K562 (cell line): ENCODE measurements around the gene ZKSCAN3. TPM values are rescaled to one million over a fixed set of nuclear protein-coding genes. Genes with fewer than 3 reads are reported as not detected.

Source experiments
- ATAC-seq: fragments of 200-7000 bp; cut with Tn5 transposase; 3 replicates; pipeline ENCODE4 v1.9.1; 2020; ENCODE audit warnings: moderate library complexity
- BruUV-seq: library from RNA; stranded (reverse); fragments of 400-500 nt; replicated peaks from 2 replicates; lab custom pipeline; 2021; lab: Mats Ljungman, UMichigan
- CTCF ChIA-PET: fragments of 300-600 bp; formaldehyde crosslinking; extraction: SDS; loops from one replicate; lab custom pipeline; 2021; ENCODE audit warnings: low intra/inter-chr PET ratio; lab: Yijun Ruan, JAX
- POLR2A ChIA-PET: fragments of 300-600, 350-650 bp; sonication (Branson Sonifier 250); formaldehyde crosslinking; extraction: SDS; loops from one replicate; lab custom pipeline; 2021; ENCODE audit warnings: antibody characterized with exemption, inconsistent platforms; lab: Yijun Ruan, JAX
- DNase-seq, 4 experiments: peaks; one replicate each; pipeline versions ENCODE4 v3.0.0 to v3.0.0-alpha.2; 2011 to 2018; ENCODE audit warnings: low spot score in 3 of 4, mixed read lengths in 3 of 4; ENCODE audit errors: extremely low read depth in 1 of 4
- FAIRE-seq: peaks from 2 replicates; lab custom pipeline; 2011; peaks lifted over from hg19 to GRCh38; lab: Jason Lieb, UNC
- H2AFZ ChIP-seq: 2 replicates; pipeline ENCODE4 v1.6.0; 2011; ENCODE audit warnings: low read depth, low read length, control low read depth, inconsistent platforms
- H3K27ac ChIP-seq: fragments of 200-600 bp; 3 replicates; pipeline ENCODE4 v1.8.0; 2011; ENCODE audit warnings: low read depth, mild to moderate bottlenecking, control low read depth, inconsistent platforms, low read length, moderate library complexity, mixed read lengths; ENCODE audit errors: extremely low read depth
- H3K27me3 ChIP-seq, 2 experiments: fragments of 300-600 bp in 1 of 2; 2 replicates in 1 of 2; 3 replicates in 1 of 2; pipeline versions ENCODE4 v1.6.0 to v1.8.0; 2011; ENCODE audit warnings: inconsistent platforms in 2 of 2, low read length in 2 of 2, mild to moderate bottlenecking in 1 of 2, mixed read lengths in 1 of 2, moderate library complexity in 1 of 2; ENCODE audit not compliant: control insufficient read depth in 2 of 2, insufficient read depth in 2 of 2
- H3K36me3 ChIP-seq: fragments of 300-600 bp; 3 replicates; pipeline ENCODE4 v1.8.0; 2011; ENCODE audit warnings: mild to moderate bottlenecking, low read length, inconsistent platforms; ENCODE audit not compliant: control insufficient read depth, insufficient read depth
- H3K4me1 ChIP-seq, 2 experiments: fragments of 200-600 bp in 1 of 2; replicated peaks in 1 of 2; 2 replicates in 1 of 2; 3 replicates in 1 of 2; pipeline versions ENCODE4 v1.5.1 to v1.8.0; 2011; ENCODE audit warnings: inconsistent platforms in 2 of 2, low read length in 2 of 2, mild to moderate bottlenecking in 1 of 2, mixed read lengths in 1 of 2, moderate library complexity in 1 of 2; ENCODE audit not compliant: control insufficient read depth in 2 of 2, insufficient read depth in 2 of 2
- H3K4me2 ChIP-seq: 2 replicates; pipeline ENCODE4 v1.6.1; 2011; ENCODE audit warnings: low read length, control low read depth, inconsistent platforms, mixed read lengths; ENCODE audit not compliant: insufficient read depth
- H3K4me3 ChIP-seq: fragments of 200-600 bp; sonication (generic), shearing (Covaris generic); 2 replicates; pipeline ENCODE4 v1.5.1; 2016; ENCODE audit warnings: control low read depth, inconsistent platforms
- H3K79me2 ChIP-seq: fragments of 200-600 bp; 3 replicates; pipeline ENCODE4 v1.8.0; 2011; ENCODE audit warnings: low read length, inconsistent platforms; ENCODE audit not compliant: control insufficient read depth, insufficient read depth
- H3K9ac ChIP-seq, 2 experiments: 2 replicates each; pipeline versions ENCODE4 v1.6.0 to v1.6.1; 2011; ENCODE audit warnings: low read depth in 2 of 2, low read length in 2 of 2, control low read depth in 1 of 2, inconsistent platforms in 1 of 2, mild to moderate bottlenecking in 1 of 2, mixed read lengths in 1 of 2; ENCODE audit not compliant: insufficient read depth in 1 of 2
- H3K9me1 ChIP-seq: one replicate; pipeline ENCODE4 v1.6.0; 2011; ENCODE audit warnings: inconsistent platforms, mild to moderate bottlenecking, low read length, moderate library complexity; ENCODE audit not compliant: control insufficient read depth, insufficient read depth
- H3K9me3 ChIP-seq: replicated peaks from 2 replicates; pipeline ENCODE4 v1.5.1; 2011; ENCODE audit warnings: low read depth, low read length, inconsistent platforms; ENCODE audit not compliant: control insufficient read depth, insufficient read depth
- H4K20me1 ChIP-seq: replicated peaks from 2 replicates; pipeline ENCODE4 v1.6.1; 2011; ENCODE audit warnings: low read length, inconsistent platforms, mixed read lengths; ENCODE audit not compliant: control insufficient read depth, insufficient read depth
- ATF7 ChIP-seq: fragments of 450-650 bp; IDR thresholded peaks from 2 replicates; pipeline ENCODE4 v1.7.1; 2014; ENCODE audit warnings: mild to moderate bottlenecking, moderate library complexity
- CEBPB ChIP-seq: fragments of 450-650 bp; IDR thresholded peaks from 2 replicates; pipeline ENCODE4 v1.6.1; 2016; ENCODE audit warnings: missing genetic modification characterization, missing compliant biosample characterization
- CEBPG ChIP-seq, 3 experiments: fragments of 200-800 bp in 1 of 3; sonication (Bioruptor generic) in 1 of 3; sonication (generic) in 1 of 3; formaldehyde crosslinking in 1 of 3; IDR thresholded peaks in 2 of 3; conservative IDR thresholded peaks in 1 of 3; 2 replicates each; pipeline versions ENCODE4 v1.6.1 to v1.8.0; 2016 to 2022; ENCODE audit warnings: missing compliant biosample characterization in 2 of 3, missing genetic modification characterization in 2 of 3, mild to moderate bottlenecking in 1 of 3, missing genetic modification reagents in 1 of 3
- NCOA6 ChIP-seq: fragments of 450-650 bp; IDR thresholded peaks from 2 replicates; pipeline ENCODE4 v1.6.1; 2017; ENCODE audit warnings: mild to moderate bottlenecking
- SMAD4 ChIP-seq: fragments of 250-450 bp; sonication (Bioruptor Pico); conservative IDR thresholded peaks from 2 replicates; pipeline ENCODE4 v1.8.0; 2021; ENCODE audit warnings: inconsistent platforms, mild to moderate bottlenecking, moderate library complexity
- STAT5B ChIP-seq: fragments of 250-450 bp; sonication (Bioruptor Pico); IDR thresholded peaks from 2 replicates; pipeline ENCODE4 v1.8.0; 2021; ENCODE audit warnings: mild to moderate bottlenecking, inconsistent platforms
- TEAD1 ChIP-seq, 2 experiments: fragments of 450-650 bp in 1 of 2; sonication (generic) in 1 of 2; formaldehyde crosslinking; IDR thresholded peaks; 2 replicates each; pipeline versions ENCODE4 v1.4.0 to v1.8.0; 2020 to 2022; ENCODE audit warnings: mild to moderate bottlenecking in 2 of 2, missing genetic modification reagents in 1 of 2
- ZNF316 ChIP-seq: fragments of 450-650 bp; IDR thresholded peaks from 2 replicates; pipeline ENCODE4 v1.6.1; 2016
- WGBS: fragments of 100-300 bp; shearing (Covaris generic); methylation state at CpG from one replicate; pipeline ENCODE4 v1.1.6; 2016; ENCODE audit warnings: low coverage, mixed read lengths; ENCODE audit not compliant: insufficient coverage; ENCODE audit errors: missing lambda C conversion rate; 5-methylcytosine and 5-hydroxymethylcytosine counted together
- in situ Hi-C: fragments of 300-500 bp; cut with MboI; formaldehyde crosslinking; loops from 4 replicates; pipeline ENCODE4 v1.15.0; 2018; ENCODE audit warnings: inconsistent platforms, mixed read lengths
- intact Hi-C: fragments of 100-400 bp; cut with micrococcal nuclease; formaldehyde crosslinking; loops from 2 replicates; pipeline ENCODE4 v1.14.2; 2022
- polyA plus RNA-seq, 8 experiments: library from polyadenylated mRNA; depleted of rRNA in 4 of 8; stranded (reverse) in 5 of 8; unstranded in 3 of 8; fragments of >200 nt; fragmentation: Nextera tagmentation in 2 of 8; fragmentation: Illumina TruSeq in 1 of 8; extraction: Ambion mirVana in 2 of 8; extraction: Trizol in 1 of 8; gene quantifications; 2 replicates each; pipeline versions ENCODE4 v1.2.1 to v1.2.3, GENCODE V29; 2011 to 2014; ENCODE audit warnings: inconsistent platforms in 1 of 8, missing spikeins in 1 of 8
- total RNA-seq, 7 experiments: library from RNA; depleted of rRNA in 6 of 7; stranded (reverse); fragments of >200 nt in 6 of 7; fragmentation: Illumina TruSeq in 2 of 7; extraction: Trizol in 2 of 7; gene quantifications; 2 replicates each; pipeline versions ENCODE4 v1.2.1 to v1.2.3, GENCODE V29; 2011 to 2021; ENCODE audit warnings: low replicate concordance in 1 of 7
- TF ChIP-seq, protein P1 (sequence below), 2 experiments: fragments of 450-650 bp in 1 of 2; sonication (generic) in 1 of 2; formaldehyde crosslinking in 1 of 2; IDR thresholded peaks in 1 of 2; conservative IDR thresholded peaks in 1 of 2; 2 replicates each; pipeline versions ENCODE4 v1.6.1 to v1.8.1; 2016 to 2023; ENCODE audit warnings: mild to moderate bottlenecking in 2 of 2, moderate library complexity in 2 of 2, inconsistent platforms in 1 of 2, missing genetic modification reagents in 1 of 2
- TF ChIP-seq, protein P2 (sequence below): fragments of 450-650 bp; IDR thresholded peaks from 2 replicates; pipeline ENCODE4 v1.6.1; 2016
- TF ChIP-seq, protein P3 (sequence below), 2 experiments: fragments of 450-650 bp in 1 of 2; sonication (generic) in 1 of 2; formaldehyde crosslinking; conservative IDR thresholded peaks; 2 replicates each; pipeline versions ENCODE4 v1.4.0 to v1.8.1; 2020 to 2022; ENCODE audit warnings: mild to moderate bottlenecking in 1 of 2, missing genetic modification reagents in 1 of 2

ZKSCAN3 gene
- total and polyA plus RNA-seq, 9 of the 15 experiments (the other 6 are each of a cell fraction or from before 2014, with no cell fraction given): 3.0 to 12.4 (median 10.2) TPM

DNA sequence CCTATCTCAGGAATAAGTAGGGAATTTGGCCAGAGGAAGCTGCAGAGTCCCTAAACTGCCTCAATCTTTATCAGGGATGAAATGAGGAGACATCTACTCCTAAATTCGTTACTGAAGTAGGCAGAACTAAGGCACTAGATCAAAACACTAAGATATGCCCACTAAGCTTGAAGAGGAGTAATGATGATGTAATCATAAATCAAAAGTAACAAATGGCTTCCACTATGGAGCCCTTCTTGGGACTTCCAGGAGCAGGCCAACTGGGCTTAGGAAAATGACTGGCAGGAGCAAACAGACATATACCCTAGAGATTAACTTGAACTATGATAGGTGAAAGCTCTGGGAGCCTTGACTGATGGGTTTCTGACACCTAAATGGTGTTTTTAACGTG lies 34.4 kb downstream of the ZKSCAN3 start:
- no peak overlapping the region for H3K4me2 ChIP-seq
- POLR2A ChIA-PET: interaction anchor here (0.6 to 1.4 kb wide), 7 partner anchors 8 to 560 kb away, joined by 3 to 5 read pairs (median 3); partner anchors contain the start of gene ZKSCAN8
- H3K4me1 ChIP-seq: peaks cover 4 to 6% of the 10 kb centered on the region in 2 experiments; a peak in 3 of 5 replicates
- BruUV-seq: no TSS peak
- H3K9me1 ChIP-seq: no peaks in the 10 kb centered on the region
- DNase-seq (no peak), FAIRE-seq (no peak), ATAC-seq (no peak)
- no peaks in the 10 kb centered on the region for H3K27me3 ChIP-seq
- H3K9ac ChIP-seq: no peak overlapping the region; a peak in 1 of 4 replicates
- peaks cover 84% of the 10 kb centered on the region for H3K79me2 ChIP-seq
- intact Hi-C loops: no loop called here
- peaks cover 18% of the 10 kb centered on the region for H3K9me3 ChIP-seq
- H3K27ac ChIP-seq: peak overlapping the region; percentile 61; the same call in 1 of the 3 replicates
- TF ChIP-seq, protein P1, sequence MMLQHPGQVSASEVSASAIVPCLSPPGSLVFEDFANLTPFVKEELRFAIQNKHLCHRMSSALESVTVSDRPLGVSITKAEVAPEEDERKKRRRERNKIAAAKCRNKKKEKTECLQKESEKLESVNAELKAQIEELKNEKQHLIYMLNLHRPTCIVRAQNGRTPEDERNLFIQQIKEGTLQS (IDR thresholded peaks at IDR 0.05): peak; percentile 89
- TF ChIP-seq, protein P1 (CRISPR knock-in tag; conservative IDR thresholded peaks at IDR 0.05): no peak
- TF ChIP-seq ATF7: peak; percentile 69
- TF ChIP-seq NCOA6: no peak
- no peak for TF ChIP-seq SMAD4 (CRISPR knock-in tag)
- TF ChIP-seq STAT5B: no peak
- 0 out of 4 replicates have a peak, but pooled peaks of 1 of the 2 experiments have one; percentile 3 for TF ChIP-seq TEAD1 (CRISPR knock-in tag; IDR thresholded peaks at IDR 0.05)
- TF ChIP-seq CEBPB: 0 out of 2 replicates have a peak, but pooled peaks have one; percentile 25
- TF ChIP-seq, protein P2, sequence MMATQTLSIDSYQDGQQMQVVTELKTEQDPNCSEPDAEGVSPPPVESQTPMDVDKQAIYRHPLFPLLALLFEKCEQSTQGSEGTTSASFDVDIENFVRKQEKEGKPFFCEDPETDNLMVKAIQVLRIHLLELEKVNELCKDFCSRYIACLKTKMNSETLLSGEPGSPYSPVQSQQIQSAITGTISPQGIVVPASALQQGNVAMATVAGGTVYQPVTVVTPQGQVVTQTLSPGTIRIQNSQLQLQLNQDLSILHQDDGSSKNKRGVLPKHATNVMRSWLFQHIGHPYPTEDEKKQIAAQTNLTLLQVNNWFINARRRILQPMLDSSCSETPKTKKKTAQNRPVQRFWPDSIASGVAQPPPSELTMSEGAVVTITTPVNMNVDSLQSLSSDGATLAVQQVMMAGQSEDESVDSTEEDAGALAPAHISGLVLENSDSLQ: peak; percentile 25
- TF ChIP-seq ZNF316: peak; percentile 39; the same call in 1 of the 2 replicates
- no peak for TF ChIP-seq CEBPG (CRISPR knock-in tag; IDR thresholded peaks at IDR 0.05)
- peak; percentile 32 to 63; a peak in 2 of 4 replicates for TF ChIP-seq CEBPG (tag; conservative IDR thresholded peaks at IDR 0.05 in 1 of 2, IDR thresholded peaks at IDR 0.05 in 1 of 2)
- TF ChIP-seq, protein P3, sequence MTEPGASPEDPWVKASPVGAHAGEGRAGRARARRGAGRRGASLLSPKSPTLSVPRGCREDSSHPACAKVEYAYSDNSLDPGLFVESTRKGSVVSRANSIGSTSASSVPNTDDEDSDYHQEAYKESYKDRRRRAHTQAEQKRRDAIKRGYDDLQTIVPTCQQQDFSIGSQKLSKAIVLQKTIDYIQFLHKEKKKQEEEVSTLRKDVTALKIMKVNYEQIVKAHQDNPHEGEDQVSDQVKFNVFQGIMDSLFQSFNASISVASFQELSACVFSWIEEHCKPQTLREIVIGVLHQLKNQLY (CRISPR knock-in tag; conservative IDR thresholded peaks at IDR 0.05): no peak
- CTCF ChIA-PET: no interaction called here
- H3K36me3 ChIP-seq: peaks cover 97% of the 10 kb centered on the region
- in situ Hi-C loops: no loop called here
- no peak overlapping the region for H2AFZ ChIP-seq
- no peak overlapping the region for H3K4me3 ChIP-seq
- 23% methylated on average over 2 of the region's 2 CpGs for WGBS
- no peaks in the 10 kb centered on the region for H4K20me1 ChIP-seq
